Tibial artery (tissue), 4 donors: ENCODE measurements around the gene SAMM50.

ENCODE experiments used
- DNase-seq, 2 donors: peaks; one replicate each; pipeline ENCODE4 v3.0.0-alpha.2; 2019
- H3K27ac ChIP-seq, 2 donors: fragments of 200-600 bp; sonication (generic) in 1 of 2; 1 replicate in 1 of 2; 2 replicates in 1 of 2; pipeline ENCODE4 v1.5.1; 2018 to 2019; ENCODE audit warnings: mild to moderate bottlenecking in 1 of 2
- H3K27me3 ChIP-seq, 2 donors: fragments of 200-600 bp; sonication (generic) in 1 of 2; one replicate each; pipeline versions ENCODE4 v1.5.1 to v1.6.0; 2016 to 2019
- H3K36me3 ChIP-seq, 3 donors: fragments of 200-600 bp; sonication (generic) in 2 of 3; one replicate each; pipeline ENCODE4 v1.5.1; 2016 to 2019; ENCODE audit warnings: mild to moderate bottlenecking in 2 of 3
- H3K4me1 ChIP-seq, 4 donors: fragments of 200-600 bp; sonication (generic) in 2 of 4; 1 replicate in 3 of 4; 2 replicates in 1 of 4; pipeline ENCODE4 v1.5.1; 2016 to 2019
- H3K4me3 ChIP-seq, 2 donors: fragments of 200-600 bp; sonication (generic) in 1 of 2; 1 replicate in 1 of 2; 2 replicates in 1 of 2; pipeline ENCODE4 v1.5.1; 2018 to 2019; ENCODE audit warnings: mild to moderate bottlenecking in 2 of 2
- H3K9me3 ChIP-seq, 3 donors: fragments of 200-600 bp; sonication (generic) in 1 of 3; one replicate each; pipeline ENCODE4 v1.5.1; 2016 to 2019
- intact Hi-C: fragments of 100-400 bp; cut with DNase I; formaldehyde crosslinking; loops from one replicate; pipeline ENCODE4 v1.15.0; 2023; ENCODE audit warnings: low total_unique reads
- TF ChIP-seq, protein P1 (sequence below), 2 experiments: fragments of 200-600 bp in 1 of 2; fragments of 450-650 bp in 1 of 2; IDR thresholded peaks; one replicate each; pipeline ENCODE4 v1.5.1; 2017 to 2019; ENCODE audit warnings: antibody characterized with exemption in 2 of 2, mild to moderate bottlenecking in 1 of 2, moderate library complexity in 1 of 2

The SAMM50 gene

DNA sequence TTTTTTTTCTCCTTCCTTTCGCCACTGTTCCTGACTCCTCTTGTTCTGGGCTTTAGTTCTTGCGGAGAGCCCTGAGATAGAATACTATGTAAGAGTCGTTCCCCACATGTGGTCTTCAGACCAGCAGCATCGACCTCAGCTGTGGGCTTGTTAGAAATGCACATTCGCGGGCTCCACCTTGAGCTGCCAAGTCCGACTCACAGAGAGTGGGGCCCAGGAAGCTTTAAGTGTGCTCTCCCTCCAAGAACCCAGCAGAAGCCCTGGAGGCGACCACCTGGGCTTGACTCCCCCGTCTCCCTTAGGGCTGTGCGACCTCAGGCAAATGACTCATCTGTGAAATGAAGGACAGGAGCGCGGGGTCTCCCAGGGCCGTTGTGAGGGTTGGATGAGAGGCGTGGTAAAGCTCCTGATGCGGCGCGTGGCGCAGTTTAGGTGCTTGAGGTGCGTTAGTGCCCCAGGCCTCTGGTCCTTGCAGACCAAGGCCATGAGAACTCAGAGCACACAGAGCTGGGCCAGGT lies 18.8 kb downstream of the SAMM50 start:
- Histone ChIP-seq H3K36me3 (peaks cover 67 to 98% (median 91%) of the 10 kb centered on the region in 3 donors), H3K4me1 (no peaks in the 10 kb centered on the region), H3K4me3 (no peak overlapping the region), H3K27me3 (no peaks in the 10 kb centered on the region), H3K27ac (no peak overlapping the region), H3K9me3 (no peaks in the 10 kb centered on the region)
- intact Hi-C loops, result no loop called here
- TF ChIP-seq, protein P1, sequence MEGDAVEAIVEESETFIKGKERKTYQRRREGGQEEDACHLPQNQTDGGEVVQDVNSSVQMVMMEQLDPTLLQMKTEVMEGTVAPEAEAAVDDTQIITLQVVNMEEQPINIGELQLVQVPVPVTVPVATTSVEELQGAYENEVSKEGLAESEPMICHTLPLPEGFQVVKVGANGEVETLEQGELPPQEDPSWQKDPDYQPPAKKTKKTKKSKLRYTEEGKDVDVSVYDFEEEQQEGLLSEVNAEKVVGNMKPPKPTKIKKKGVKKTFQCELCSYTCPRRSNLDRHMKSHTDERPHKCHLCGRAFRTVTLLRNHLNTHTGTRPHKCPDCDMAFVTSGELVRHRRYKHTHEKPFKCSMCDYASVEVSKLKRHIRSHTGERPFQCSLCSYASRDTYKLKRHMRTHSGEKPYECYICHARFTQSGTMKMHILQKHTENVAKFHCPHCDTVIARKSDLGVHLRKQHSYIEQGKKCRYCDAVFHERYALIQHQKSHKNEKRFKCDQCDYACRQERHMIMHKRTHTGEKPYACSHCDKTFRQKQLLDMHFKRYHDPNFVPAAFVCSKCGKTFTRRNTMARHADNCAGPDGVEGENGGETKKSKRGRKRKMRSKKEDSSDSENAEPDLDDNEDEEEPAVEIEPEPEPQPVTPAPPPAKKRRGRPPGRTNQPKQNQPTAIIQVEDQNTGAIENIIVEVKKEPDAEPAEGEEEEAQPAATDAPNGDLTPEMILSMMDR (IDR thresholded peaks at IDR 0.05), result no peak
- no peak for DNase-seq

DNA sequence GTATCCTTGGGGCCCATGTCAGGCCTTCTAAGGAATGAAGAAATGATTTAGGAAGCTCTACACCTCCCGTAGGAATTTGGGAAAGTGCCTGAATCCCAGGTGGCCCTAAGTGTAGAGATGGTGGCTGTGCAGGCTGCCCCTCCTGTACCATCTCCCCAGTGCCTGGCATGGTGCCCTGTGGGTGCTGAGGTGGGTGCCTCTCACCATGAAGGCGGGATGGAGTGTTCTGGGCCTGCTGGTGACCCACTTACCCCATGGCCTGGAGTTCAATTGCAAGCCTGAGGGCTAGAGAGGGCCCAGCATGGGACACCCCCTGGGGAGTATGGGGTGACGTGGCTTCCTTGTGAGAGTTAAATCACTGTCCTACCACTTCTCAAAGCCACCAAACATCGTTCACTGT lies 19.8 kb downstream of the SAMM50 start:
- H3K36me3 ChIP-seq, result peaks cover 72 to 98% (median 91%) of the 10 kb centered on the region in 3 donors
- H3K27me3 ChIP-seq, result no peaks in the 10 kb centered on the region
- no peak overlapping the region for H3K27ac ChIP-seq
- H3K4me3 ChIP-seq, result no peak overlapping the region
- TF ChIP-seq, protein P1 (IDR thresholded peaks at IDR 0.05), result no peak
- DNase-seq, result no peak
- H3K9me3 ChIP-seq, result no peaks in the 10 kb centered on the region
- intact Hi-C loops, result no loop called here
- H3K4me1 ChIP-seq, result no peaks in the 10 kb centered on the region

DNA sequence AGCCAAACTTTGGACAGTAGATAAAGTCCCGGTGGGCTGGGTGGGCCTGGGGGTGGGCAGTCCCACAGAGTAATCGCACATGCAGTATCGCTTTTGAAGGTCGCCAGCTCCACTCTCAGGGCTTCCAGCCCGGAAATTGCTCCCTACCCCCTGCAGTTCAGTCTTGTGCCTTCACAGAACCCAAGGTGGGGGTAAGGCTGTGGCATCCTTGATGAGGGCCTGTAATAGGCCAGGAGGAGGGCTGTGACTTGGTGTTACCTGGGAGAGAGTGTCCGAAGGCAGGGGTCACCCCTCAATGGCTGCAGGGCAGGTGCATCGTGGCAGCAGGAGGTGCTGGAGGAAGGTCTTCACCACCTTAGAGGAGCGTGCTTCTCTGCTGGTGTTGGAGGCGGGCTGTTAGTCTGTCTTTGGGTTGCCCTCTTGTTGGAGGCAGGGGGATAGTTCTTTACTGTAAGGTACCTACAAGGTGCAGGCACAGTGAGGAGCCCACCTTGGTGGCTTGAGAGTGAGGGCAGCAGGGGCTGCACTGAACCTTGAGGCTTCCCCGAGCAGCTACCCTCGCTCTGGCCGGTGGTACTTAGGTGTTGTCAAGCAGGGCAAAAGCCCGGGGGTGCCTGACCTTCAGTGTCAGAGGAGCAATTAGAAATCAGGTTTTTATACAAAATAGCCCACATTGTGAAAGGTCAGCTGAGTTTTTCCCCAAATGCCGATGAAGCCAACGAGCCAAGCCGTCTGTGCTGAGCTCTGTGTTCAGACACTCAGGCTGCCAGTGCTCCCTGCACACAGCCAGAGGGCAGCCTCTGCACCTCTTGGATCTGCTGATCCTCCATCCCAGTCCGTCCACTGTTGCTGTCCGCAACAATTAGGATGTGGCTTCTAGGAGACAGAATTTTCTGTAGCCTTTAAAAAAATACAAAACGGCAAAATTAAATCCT lies 21.9 kb downstream of the SAMM50 start:
- no peaks in the 10 kb centered on the region for H3K27me3 ChIP-seq
- no peak overlapping the region for H3K4me3 ChIP-seq
- H3K4me1 ChIP-seq, result no peaks in the 10 kb centered on the region
- H3K36me3 ChIP-seq, result peaks cover 77 to 98% (median 95%) of the 10 kb centered on the region in 3 donors
- intact Hi-C loops, result no loop called here
- H3K9me3 ChIP-seq, result no peaks in the 10 kb centered on the region
- TF ChIP-seq, protein P1 (IDR thresholded peaks at IDR 0.05), result no peak
- no peak overlapping the region for H3K27ac ChIP-seq
- no peak for DNase-seq

DNA sequence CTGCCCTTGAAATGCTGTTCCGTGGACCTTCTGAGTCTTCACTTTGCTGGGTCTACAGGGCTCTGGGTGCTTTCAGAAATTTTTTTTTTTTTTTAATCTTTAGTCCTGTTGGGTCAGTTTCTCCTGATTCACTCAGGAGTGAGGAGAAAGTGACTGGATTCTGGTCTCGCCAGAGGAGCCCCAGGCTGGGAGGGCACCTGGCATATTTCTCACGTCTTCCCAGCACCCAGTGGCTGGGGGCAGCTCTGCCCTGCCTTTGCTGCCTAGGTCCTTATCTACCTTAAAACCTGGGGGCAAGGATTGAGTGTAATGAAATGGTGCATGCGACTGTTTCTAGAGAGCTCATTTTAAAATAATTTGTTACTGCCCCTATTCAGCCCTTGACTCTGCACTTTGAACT lies 23.3 kb downstream of the SAMM50 start:
- Histone ChIP-seq H3K4me3 (no peak overlapping the region), H3K4me1 (no peaks in the 10 kb centered on the region), H3K27ac (no peak overlapping the region), H3K9me3 (no peaks in the 10 kb centered on the region), H3K27me3 (no peaks in the 10 kb centered on the region), H3K36me3 (peaks cover 69 to 98% (median 95%) of the 10 kb centered on the region in 3 donors)
- no peak for DNase-seq
- intact Hi-C loops, result no loop called here
- TF ChIP-seq, protein P1 (IDR thresholded peaks at IDR 0.05), result no peak

DNA sequence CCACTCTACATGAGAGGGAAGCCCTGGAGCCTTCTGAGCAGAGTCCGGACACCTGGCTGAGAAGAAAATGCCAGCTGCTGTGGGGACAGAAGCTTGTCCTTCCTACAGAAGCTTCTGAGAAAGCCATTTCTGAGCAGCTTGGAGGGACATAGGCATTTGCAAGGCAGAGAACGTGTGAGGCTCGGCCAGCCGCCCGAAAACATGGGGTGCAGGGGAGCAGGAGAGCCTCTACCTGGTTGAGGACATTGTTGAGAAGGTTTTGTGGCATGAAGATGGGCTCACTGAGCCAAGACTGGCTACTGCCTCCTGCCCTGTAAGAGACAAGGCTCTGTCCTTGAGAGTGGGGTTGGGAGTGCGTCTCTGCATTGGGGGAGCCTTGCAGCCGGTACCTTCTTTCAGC lies 25.3 kb downstream of the SAMM50 start:
- H3K9me3 ChIP-seq, result no peaks in the 10 kb centered on the region
- no peaks in the 10 kb centered on the region for H3K4me1 ChIP-seq
- DNase-seq, result no peak
- no peak overlapping the region for H3K27ac ChIP-seq
- H3K4me3 ChIP-seq, result no peak overlapping the region
- peaks cover 68 to 98% (median 95%) of the 10 kb centered on the region in 3 donors for H3K36me3 ChIP-seq
- no peaks in the 10 kb centered on the region for H3K27me3 ChIP-seq
- TF ChIP-seq, protein P1 (IDR thresholded peaks at IDR 0.05), result no peak
- intact Hi-C loops, result no loop called here
